PC-3 (cell line): ENCODE results near the gene SEC22A.

Experiments used
- EZH2phosphoT487 ChIP-seq: fragments of 300-600 bp; sonication (generic); IDR thresholded peaks from 2 replicates; pipeline ENCODE4 v1.6.1; 2018; ENCODE audit warnings: mild to moderate bottlenecking, antibody characterized with exemption, low read length, borderline replicate concordance
- TF ChIP-seq, protein P1 (sequence below): fragments of 300-600 bp; sonication (generic); conservative IDR thresholded peaks from 2 replicates; pipeline ENCODE4 v1.5.1; 2017; ENCODE audit warnings: antibody characterized with exemption, low read depth, mild to moderate bottlenecking, low read length

DNA sequence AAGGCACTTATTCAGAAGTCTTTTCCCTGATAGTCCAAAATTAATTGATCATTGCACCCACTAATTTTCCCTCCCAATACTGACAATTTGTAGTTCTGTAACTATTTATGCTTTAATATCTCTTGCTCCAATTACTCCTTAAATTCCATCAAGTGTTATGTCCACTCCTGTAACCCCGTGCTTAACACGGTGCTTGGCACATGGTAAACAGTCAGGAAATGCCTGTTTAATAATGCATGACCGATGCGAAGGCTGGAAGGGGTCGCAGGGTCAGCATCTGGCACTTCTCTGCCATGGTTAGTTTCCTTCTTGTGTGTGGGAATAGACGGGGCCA, 553 bp upstream of the SEC22A start:
- TF ChIP-seq, protein P1, sequence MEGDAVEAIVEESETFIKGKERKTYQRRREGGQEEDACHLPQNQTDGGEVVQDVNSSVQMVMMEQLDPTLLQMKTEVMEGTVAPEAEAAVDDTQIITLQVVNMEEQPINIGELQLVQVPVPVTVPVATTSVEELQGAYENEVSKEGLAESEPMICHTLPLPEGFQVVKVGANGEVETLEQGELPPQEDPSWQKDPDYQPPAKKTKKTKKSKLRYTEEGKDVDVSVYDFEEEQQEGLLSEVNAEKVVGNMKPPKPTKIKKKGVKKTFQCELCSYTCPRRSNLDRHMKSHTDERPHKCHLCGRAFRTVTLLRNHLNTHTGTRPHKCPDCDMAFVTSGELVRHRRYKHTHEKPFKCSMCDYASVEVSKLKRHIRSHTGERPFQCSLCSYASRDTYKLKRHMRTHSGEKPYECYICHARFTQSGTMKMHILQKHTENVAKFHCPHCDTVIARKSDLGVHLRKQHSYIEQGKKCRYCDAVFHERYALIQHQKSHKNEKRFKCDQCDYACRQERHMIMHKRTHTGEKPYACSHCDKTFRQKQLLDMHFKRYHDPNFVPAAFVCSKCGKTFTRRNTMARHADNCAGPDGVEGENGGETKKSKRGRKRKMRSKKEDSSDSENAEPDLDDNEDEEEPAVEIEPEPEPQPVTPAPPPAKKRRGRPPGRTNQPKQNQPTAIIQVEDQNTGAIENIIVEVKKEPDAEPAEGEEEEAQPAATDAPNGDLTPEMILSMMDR = no peak
- no peak for TF ChIP-seq EZH2phosphoT487
